Right atrium auricular region (tissue), 2 donors: Measurements from ENCODE around the gene ZBTB7C. TPM values are rescaled to one million over a fixed set of nuclear protein-coding genes. Genes with fewer than 3 reads are reported as not detected.

ENCODE experiments used
- DNase-seq: peaks from one replicate; pipeline ENCODE4 v3.0.0-alpha.2; 2019; ENCODE audit warnings: low spot score
- H3K27ac ChIP-seq, 2 donors: fragments of 200-600 bp; sonication (generic); 1 replicate in 1 of 2; 2 replicates in 1 of 2; pipeline ENCODE4 v1.5.1; 2016 to 2019
- H3K27me3 ChIP-seq, 2 donors: fragments of 200-600 bp; sonication (generic); one replicate each; pipeline versions ENCODE4 v1.5.1 to v1.6.0; 2017 to 2019
- H3K36me3 ChIP-seq: fragments of 200-600 bp; sonication (generic); one replicate; pipeline ENCODE4 v1.5.1; 2016
- H3K4me1 ChIP-seq, 2 donors: fragments of 200-600 bp; sonication (generic); one replicate each; pipeline versions ENCODE4 v1.5.1 to v1.6.0; 2017 to 2019
- H3K4me3 ChIP-seq, 2 donors: fragments of 200-600 bp; sonication (generic); 1 replicate in 1 of 2; 2 replicates in 1 of 2; pipeline ENCODE4 v1.5.1; 2017 to 2019; ENCODE audit warnings: mild to moderate bottlenecking in 1 of 2, moderate library complexity in 1 of 2
- H3K9me3 ChIP-seq, 2 donors: fragments of 200-600 bp; sonication (generic); one replicate each; pipeline ENCODE4 v1.5.1; 2019
- total RNA-seq, 2 donors: library from RNA; depleted of rRNA; stranded (reverse); fragments of >200 nt; gene quantifications; one replicate each; pipeline ENCODE4 v1.1.0, GENCODE V29; 2016
- TF ChIP-seq, protein P1 (sequence below), 2 donors: fragments of 200-600 bp; sonication (generic); IDR thresholded peaks; one replicate each; pipeline ENCODE4 v1.5.1; 2019; ENCODE audit warnings: antibody characterized with exemption in 2 of 2

The ZBTB7C gene
- total RNA-seq, 2 donors from 2014 or later, result 1.8 to 7.7 TPM

DNA sequence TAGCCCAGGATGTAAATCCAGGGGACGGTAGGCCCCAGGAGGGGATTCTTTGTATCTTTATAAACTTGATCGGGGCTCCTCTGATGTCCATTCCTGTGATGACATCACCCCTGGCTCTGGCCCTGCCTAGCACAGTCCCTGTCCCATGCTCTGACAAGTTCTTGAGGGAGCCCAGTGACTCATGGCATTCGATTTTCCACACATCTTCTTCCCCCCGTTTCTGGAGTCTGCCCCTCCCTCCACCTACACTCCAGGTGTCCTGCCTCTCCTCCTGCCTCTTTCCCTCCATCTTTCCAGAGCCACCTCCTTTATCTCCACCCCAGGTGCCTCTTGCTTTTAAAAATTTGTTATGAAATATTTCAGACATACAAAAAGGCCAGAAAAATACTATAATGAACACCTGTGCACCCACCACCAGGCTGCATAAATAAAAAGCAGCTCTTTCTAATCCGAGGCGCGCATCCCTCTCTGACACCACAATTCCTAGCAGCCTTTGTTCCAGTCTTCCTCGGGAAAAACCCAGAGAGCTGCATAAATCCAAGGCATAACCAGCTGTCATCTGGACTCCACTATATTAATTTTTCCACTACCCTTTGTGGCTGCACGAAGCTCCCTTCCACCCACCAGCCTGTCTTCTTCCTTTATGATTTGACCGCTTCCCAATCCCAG is 207.7 kb downstream of the ZBTB7C start:
- no peak overlapping the region for H3K4me3 ChIP-seq
- no peaks in the 10 kb centered on the region for H3K36me3 ChIP-seq
- no peak overlapping the region for H3K27ac ChIP-seq
- no peaks in the 10 kb centered on the region for H3K4me1 ChIP-seq
- no peaks in the 10 kb centered on the region for H3K9me3 ChIP-seq
- DNase-seq, result no peak
- no peaks in the 10 kb centered on the region for H3K27me3 ChIP-seq
- TF ChIP-seq, protein P1, sequence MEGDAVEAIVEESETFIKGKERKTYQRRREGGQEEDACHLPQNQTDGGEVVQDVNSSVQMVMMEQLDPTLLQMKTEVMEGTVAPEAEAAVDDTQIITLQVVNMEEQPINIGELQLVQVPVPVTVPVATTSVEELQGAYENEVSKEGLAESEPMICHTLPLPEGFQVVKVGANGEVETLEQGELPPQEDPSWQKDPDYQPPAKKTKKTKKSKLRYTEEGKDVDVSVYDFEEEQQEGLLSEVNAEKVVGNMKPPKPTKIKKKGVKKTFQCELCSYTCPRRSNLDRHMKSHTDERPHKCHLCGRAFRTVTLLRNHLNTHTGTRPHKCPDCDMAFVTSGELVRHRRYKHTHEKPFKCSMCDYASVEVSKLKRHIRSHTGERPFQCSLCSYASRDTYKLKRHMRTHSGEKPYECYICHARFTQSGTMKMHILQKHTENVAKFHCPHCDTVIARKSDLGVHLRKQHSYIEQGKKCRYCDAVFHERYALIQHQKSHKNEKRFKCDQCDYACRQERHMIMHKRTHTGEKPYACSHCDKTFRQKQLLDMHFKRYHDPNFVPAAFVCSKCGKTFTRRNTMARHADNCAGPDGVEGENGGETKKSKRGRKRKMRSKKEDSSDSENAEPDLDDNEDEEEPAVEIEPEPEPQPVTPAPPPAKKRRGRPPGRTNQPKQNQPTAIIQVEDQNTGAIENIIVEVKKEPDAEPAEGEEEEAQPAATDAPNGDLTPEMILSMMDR (IDR thresholded peaks at IDR 0.05), result no peak

DNA sequence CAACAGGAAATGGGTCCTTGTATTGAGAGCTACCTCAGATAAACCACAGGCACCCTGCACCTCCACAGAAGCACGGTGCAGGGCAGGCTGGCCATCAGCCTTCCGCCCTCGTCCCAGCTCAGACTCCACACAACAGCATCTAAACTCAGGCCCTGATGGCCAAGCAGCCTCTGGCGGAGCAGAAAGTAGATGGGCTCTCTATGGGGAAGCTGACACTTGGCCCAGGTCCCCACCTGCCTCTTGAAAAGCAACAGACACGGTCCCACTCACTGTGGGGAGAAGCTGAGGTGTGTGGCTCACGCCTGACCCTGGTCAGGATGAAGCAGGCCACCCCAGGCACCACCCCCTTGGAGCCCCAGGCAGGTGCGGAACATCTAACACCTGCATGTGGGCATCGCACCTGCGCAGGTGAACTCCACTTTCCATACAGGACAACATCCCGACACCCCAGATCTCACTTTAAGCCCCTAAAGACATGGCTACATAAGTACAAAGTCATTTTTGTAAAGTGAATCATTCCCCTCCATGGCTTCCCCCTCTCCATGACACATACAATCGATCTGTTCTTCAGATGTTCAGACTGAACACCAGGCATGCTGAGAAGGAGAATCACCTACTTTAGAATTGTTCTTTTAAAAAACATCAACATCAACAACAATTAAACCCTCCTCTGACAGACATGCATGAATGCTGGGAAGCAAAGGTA is 208.4 kb downstream of the ZBTB7C start:
- Histone ChIP-seq H3K27ac (no peak overlapping the region), H3K4me1 (no peaks in the 10 kb centered on the region), H3K9me3 (no peaks in the 10 kb centered on the region), H3K36me3 (no peaks in the 10 kb centered on the region), H3K4me3 (no peak overlapping the region), H3K27me3 (no peaks in the 10 kb centered on the region)
- TF ChIP-seq, protein P1 (IDR thresholded peaks at IDR 0.05), result no peak
- DNase-seq, result no peak

DNA sequence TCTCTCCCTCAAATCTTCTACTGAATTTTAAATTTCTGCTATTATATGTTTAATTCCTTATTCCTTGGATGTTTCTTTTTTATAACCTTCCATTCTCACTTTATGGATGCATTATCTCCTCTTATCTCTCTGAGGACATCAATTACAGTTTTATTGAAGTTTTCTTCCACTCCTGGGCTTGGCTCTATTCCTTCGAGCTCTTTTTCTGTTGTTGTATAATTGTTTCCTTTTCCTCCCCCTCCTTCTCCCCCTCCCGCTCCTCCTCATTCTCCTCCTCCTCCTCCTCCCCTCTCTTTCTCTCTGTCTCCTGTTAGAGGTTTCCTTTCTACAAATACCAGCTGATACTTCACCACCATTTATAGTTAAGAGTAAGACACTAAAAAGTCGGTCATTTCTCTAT is 209.8 kb downstream of the ZBTB7C start:
- TF ChIP-seq, protein P1 (IDR thresholded peaks at IDR 0.05), result no peak
- no peak overlapping the region for H3K4me3 ChIP-seq
- H3K36me3 ChIP-seq, result no peaks in the 10 kb centered on the region
- no peak for DNase-seq
- H3K27ac ChIP-seq, result no peak overlapping the region
- no peaks in the 10 kb centered on the region for H3K9me3 ChIP-seq
- peaks cover 0 to 5% of the 10 kb centered on the region in 2 donors for H3K4me1 ChIP-seq
- no peaks in the 10 kb centered on the region for H3K27me3 ChIP-seq

DNA sequence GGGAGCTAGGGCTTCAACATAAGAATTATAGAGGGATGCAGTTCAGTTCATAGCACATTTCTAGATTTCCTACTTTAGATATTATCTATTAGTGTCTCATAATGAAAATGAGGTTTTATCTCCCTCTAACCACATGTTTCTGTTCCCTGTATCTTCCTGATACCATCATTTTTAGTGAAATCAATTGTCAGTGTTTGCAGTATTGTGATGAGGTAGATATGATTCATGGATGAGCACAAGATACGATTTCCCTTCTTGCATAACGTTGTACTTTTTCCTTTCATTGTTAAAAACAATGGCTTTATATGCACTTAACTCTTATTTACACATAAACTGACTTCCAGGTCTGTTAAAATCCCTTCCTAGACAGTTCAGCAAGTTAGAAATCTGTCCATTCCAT is 211.4 kb downstream of the ZBTB7C start:
- Histone ChIP-seq H3K27ac (no peak overlapping the region), H3K27me3 (no peaks in the 10 kb centered on the region), H3K4me3 (no peak overlapping the region), H3K4me1 (peaks cover 0 to 15% of the 10 kb centered on the region in 2 donors), H3K36me3 (no peaks in the 10 kb centered on the region), H3K9me3 (no peaks in the 10 kb centered on the region)
- no peak for DNase-seq
- TF ChIP-seq, protein P1 (IDR thresholded peaks at IDR 0.05), result no peak

DNA sequence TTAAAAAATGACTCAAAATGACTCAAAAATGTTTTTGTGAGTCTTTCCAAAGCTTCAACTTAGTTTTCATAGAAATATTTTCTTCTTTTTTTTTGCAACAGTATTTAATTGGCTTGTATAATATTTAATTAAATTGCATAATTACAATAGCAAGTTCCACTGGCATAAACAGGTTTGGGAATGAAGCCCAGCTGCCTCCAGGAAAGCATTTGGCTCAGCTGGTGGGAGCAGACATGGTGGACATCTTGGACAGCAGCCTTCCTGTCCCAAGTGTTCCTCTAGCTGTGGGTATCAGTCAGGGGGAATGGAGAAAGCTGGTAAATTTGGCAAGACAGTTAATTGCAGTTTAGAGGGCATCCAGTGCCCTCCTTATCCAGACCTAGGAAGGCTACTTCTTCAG is 213.4 kb downstream of the ZBTB7C start:
- no peak overlapping the region for H3K4me3 ChIP-seq
- peaks cover 0 to 15% of the 10 kb centered on the region in 2 donors for H3K4me1 ChIP-seq
- H3K9me3 ChIP-seq, result no peaks in the 10 kb centered on the region
- H3K36me3 ChIP-seq, result no peaks in the 10 kb centered on the region
- DNase-seq, result no peak
- H3K27ac ChIP-seq, result no peak overlapping the region
- TF ChIP-seq, protein P1 (IDR thresholded peaks at IDR 0.05), result no peak
- no peaks in the 10 kb centered on the region for H3K27me3 ChIP-seq
